A549 treated with AZD9567 at 1 μM for 4 hours (cell line): ENCODE data around the gene FAHD1. TPM values are rescaled to one million over a fixed set of nuclear protein-coding genes. Genes with fewer than 3 reads are reported as not detected.

Source experiments
- total RNA-seq: library from RNA; stranded (reverse); fragments of 200-300 nt; extraction: Qiagen RNA extraction; gene quantifications from 5 replicates; pipeline ENCODE4 v1.2.3, GENCODE V29; 2022; ENCODE audit not compliant: insufficient read depth

The FAHD1 gene
- total RNA-seq: 45.9 to 58.9 TPM (median 47.9 TPM) in 5 replicates

GRCh38 chr16:1826691-1827573, at the start of gene FAHD1, which contains the start of gene HAGH:
TSS of gene FAHD1 (plus strand) at chr16:1827206. CDS start at chr16:1827239, 33 bp downstream.
TSS of gene HAGH (minus strand) at chr16:1826825. CDS start at chr16:1826787, 38 bp downstream.

DNA sequence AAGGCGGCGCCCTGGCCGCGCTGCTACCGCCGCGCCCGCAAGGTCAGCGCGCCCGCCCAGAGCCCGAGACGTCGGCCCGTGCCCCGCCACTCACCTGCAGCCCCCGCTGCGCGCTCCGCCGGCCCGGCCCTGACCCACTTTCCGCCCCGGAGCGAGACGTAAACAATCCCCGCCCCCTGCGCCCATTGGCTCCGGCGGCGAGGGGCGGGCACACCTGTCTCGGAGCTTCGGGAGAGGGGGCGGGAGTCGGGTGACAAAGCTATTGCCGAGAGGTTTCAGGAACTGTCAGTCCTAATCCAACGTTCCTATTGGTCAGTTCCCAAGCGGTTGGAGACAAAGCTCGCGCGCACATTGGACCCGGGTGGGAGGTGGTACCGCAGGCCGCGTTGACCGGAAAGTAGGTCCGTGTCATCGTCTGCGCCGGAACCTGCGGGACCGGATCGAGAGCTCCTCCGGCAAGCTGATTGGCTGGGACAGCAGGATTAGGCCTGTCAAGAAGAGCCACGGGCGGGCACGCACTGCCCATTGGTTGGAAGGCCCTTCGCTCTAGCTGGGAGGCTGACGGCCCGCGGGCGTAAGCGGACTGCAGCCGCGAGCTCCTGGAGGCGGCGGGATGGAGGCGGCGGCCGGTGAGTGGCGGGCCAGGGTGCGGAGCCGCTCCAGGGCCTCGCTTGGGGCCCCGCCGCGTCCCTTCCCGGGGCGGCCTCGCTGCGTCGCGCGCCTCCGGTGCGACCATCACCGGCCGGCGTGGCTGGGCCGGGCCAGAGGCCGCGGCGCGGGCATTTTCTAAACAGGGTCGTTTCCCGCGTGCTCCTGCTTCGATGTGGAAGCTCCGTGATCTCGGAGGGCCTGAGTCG, 44.4 kb upstream of the FAHD1 start, which contains the start of the genes NUBP2 and SPSB3:
Gene NUBP2 (plus strand): TSS at position 553 of the 857 bp plus-strand sequence. CDS start 61 bp downstream, at position 614.
Gene SPSB3 (minus strand): TSS at position 164 of the 857 bp plus-strand sequence. CDS start 1,088 bp downstream, outside the sequence.

GRCh38 chr16:1793578-1794220, 33.3 kb upstream of the FAHD1 start, which contains the start of gene IGFALS:
TSS of gene IGFALS (minus strand) at chr16:1793705. CDS start at chr16:1793652, 53 bp downstream.

DNA sequence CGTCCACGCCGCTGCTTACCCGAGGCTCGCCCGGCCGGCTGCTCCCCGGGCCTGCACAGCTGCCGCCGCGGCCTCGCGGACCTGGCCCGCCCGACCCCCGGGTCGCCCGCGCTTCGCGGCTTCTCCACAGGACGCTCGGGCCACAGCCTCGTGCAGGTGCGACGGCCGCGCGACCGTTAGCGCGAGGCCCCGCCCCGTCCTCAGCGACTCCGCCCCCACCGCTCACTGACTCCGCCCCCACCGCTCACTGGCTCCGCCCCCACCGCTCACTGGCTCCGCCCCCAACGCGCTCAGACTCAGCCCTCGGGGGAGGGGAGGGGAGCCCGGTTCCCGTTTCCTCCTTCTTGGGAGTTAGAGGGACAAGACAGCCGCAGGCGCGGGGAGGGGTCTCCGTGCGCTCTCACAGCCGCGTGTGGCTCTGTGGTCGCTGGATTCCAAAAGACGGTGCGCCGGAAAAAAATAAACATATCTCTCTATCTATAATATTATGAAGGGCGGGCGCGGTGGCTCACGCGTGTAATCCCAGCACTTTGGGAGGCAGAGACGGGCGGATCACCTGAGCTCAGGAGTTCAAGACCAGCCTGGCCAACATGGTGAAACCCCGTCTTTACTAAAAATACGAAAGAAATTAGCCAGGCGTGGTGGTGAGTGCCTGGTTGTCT, 45.1 kb downstream of the FAHD1 start, which contains the start of gene MEIOB:
Gene MEIOB (minus strand): TSS at position 191 of the 662 bp plus-strand sequence. CDS start 3,989 bp downstream, outside the sequence.

Other genes starting within 250 kb of the FAHD1 start
- 5.4 to 9.4 TPM (median 8.5 TPM) in 5 replicates for gene IFT140, start 215.1 kb upstream of the FAHD1 start, total RNA-seq
- gene CRAMP1, start 214.8 kb upstream of the FAHD1 start, total RNA-seq: 10.3 to 19.6 TPM (median 16.7 TPM) in 5 replicates
- 156 to 277 TPM (median 157 TPM) in 5 replicates for gene JPT2, start 148.9 kb upstream of the FAHD1 start, total RNA-seq
- gene MAPK8IP3, start 121.0 kb upstream of the FAHD1 start, total RNA-seq: 46.1 to 71.8 TPM (median 63.2 TPM) in 5 replicates
- gene NME3, start 55.7 kb upstream of the FAHD1 start, total RNA-seq: 25.1 to 64.0 TPM (median 61.2 TPM) in 5 replicates
- 4.1 to 12.2 TPM (median 11.4 TPM) in 5 replicates for gene EME2, start 54.4 kb upstream of the FAHD1 start, total RNA-seq
- gene MRPS34, start 54.1 kb upstream of the FAHD1 start, total RNA-seq: 126 to 264 TPM (median 252 TPM) in 5 replicates
- gene SPSB3, start 44.6 kb upstream of the FAHD1 start, total RNA-seq: 21.9 to 31.5 TPM (median 27.5 TPM) in 5 replicates
- gene NUBP2, start 44.2 kb upstream of the FAHD1 start, total RNA-seq: 54.1 to 93.4 TPM (median 86.7 TPM) in 5 replicates
- 0.06 to 0.20 TPM (median 0.07 TPM) in 4 of 5 replicates, not detected in the other for gene IGFALS, start 33.5 kb upstream of the FAHD1 start, total RNA-seq
- 64.2 to 78.9 TPM (median 76.2 TPM) in 5 replicates for gene HAGH, start 381 bp upstream of the FAHD1 start, total RNA-seq
- 0.96 to 1.3 TPM (median 0.99 TPM) in 4 of 5 replicates, not detected in the other for gene MEIOB, start 45.0 kb downstream of the FAHD1 start, total RNA-seq
- gene HS3ST6, start 91.2 kb downstream of the FAHD1 start, total RNA-seq: 1.8 to 1.9 TPM (median 1.9 TPM) in 4 of 5 replicates, not detected in the other
- 25.4 to 35.1 TPM (median 34.9 TPM) in 5 replicates for gene MSRB1, start 116.0 kb downstream of the FAHD1 start, total RNA-seq
- gene RPL3L, start 127.5 kb downstream of the FAHD1 start, total RNA-seq: 0.08 to 0.15 TPM in 2 of 5 replicates, not detected in the others
- 238 to 284 TPM (median 251 TPM) in 5 replicates for gene NDUFB10, start 132.3 kb downstream of the FAHD1 start, total RNA-seq
- gene RPS2, start 137.6 kb downstream of the FAHD1 start, total RNA-seq: 3,446 to 5,640 TPM (median 5,518 TPM) in 5 replicates
- gene RNF151, start 139.7 kb downstream of the FAHD1 start, total RNA-seq: 0.11 TPM in 1 of 5 replicates, not detected in the others
- gene TBL3, start 144.8 kb downstream of the FAHD1 start, total RNA-seq: 31.4 to 44.1 TPM (median 40.6 TPM) in 5 replicates
- gene NOXO1, start 154.3 kb downstream of the FAHD1 start, total RNA-seq: 0.22 to 4.7 TPM (median 0.30 TPM) in 5 replicates
- 23.1 to 43.3 TPM (median 40.1 TPM) in 5 replicates for gene GFER, start 157.0 kb downstream of the FAHD1 start, total RNA-seq
- 3.9 to 8.9 TPM (median 7.8 TPM) in 5 replicates for gene SYNGR3, start 162.8 kb downstream of the FAHD1 start, total RNA-seq
- gene ZNF598, start 182.6 kb downstream of the FAHD1 start, total RNA-seq: 51.5 to 66.8 TPM (median 63.1 TPM) in 5 replicates
- gene NPW, start 192.6 kb downstream of the FAHD1 start, total RNA-seq: 0.59 to 1.9 TPM (median 1.3 TPM) in 4 of 5 replicates, not detected in the other
- gene NHERF2, start 199.7 kb downstream of the FAHD1 start, total RNA-seq: 40.0 to 57.0 TPM (median 55.2 TPM) in 5 replicates
- gene NTHL1, start 220.6 kb downstream of the FAHD1 start, total RNA-seq: 24.3 to 47.2 TPM (median 44.1 TPM) in 5 replicates
- gene TSC2, start 220.8 kb downstream of the FAHD1 start, total RNA-seq: 39.4 to 48.8 TPM (median 41.7 TPM) in 5 replicates